ENCODE data around the gene AACS. TPM values are rescaled to one million over a fixed set of nuclear protein-coding genes. Genes with fewer than 3 reads are reported as not detected.

AACS gene
- total RNA-seq, 1 experiment from 2014 or later = 46.8 TPM

DNA sequence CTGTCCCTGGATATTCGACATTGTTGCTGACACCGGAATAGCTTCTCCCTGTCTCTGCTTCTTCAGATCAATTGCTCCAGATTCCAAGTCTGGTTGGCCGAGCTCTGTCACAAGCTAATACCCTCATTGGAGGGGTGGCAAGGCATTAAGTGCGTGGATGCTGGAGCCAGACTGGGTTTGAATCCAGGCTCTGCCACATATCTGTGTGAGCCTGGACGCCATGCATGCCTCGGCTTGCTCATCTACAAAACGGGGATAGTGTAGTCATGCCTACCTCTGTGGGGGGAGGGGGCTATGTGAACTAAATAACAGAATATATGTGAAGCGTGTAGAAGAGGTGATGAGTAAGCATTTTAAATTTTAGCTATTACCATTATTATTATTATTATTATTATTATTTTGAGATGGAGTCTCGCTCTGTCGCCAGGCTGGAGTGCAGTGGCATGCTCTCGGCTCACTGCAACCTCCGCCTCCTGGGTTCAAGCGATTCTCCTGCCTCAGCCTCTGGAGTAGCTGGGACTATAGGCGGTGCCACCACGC is 97.3 kb downstream of the AACS start:
- BruUV-seq (replicated peaks) = no TSS peak
- ChIA-PET CTCF (no interaction called here), POLR2A (ENCODE audit: unreplicated experiment) (interaction anchor here (0.6 kb wide), 1 partner anchor 1942 kb away, joined by 4 read pairs; no protein-coding TSS in a partner anchor)
- DNase-seq = no peak
- Histone ChIP-seq H3K27me3 (ENCODE audit: insufficient read depth, low read depth) (peaks cover 5% of the 10 kb centered on the region; the same call in 1 of the 2 replicates), H3K27ac (no peak overlapping the region), H3K4me1 (replicated peaks; ENCODE audit: insufficient read depth) (no peaks in the 10 kb centered on the region), H4K20me1 (ENCODE audit: insufficient read depth) (no peaks in the 10 kb centered on the region), H3K9me3 (ENCODE audit: insufficient read depth, low read depth) (no peaks in the 10 kb centered on the region), H3K4me2 (no peak overlapping the region), H2AFZ (no peak overlapping the region), H3K79me2 (ENCODE audit: low read depth) (no peaks in the 10 kb centered on the region), H3K9me2 (ENCODE audit: insufficient read depth) (no peaks in the 10 kb centered on the region), H3F3A (ENCODE audit: insufficient read depth, low read depth) (no peaks in the 10 kb centered on the region), H3K4me3 (no peak overlapping the region), H3K36me3 (ENCODE audit: low read depth) (no peaks in the 10 kb centered on the region)
- intact Hi-C loops (cut with micrococcal nuclease; ENCODE audit: unreplicated experiment) = no loop called here
- TF ChIP-seq EZH2 (IDR thresholded peaks at IDR 0.05; ENCODE audit: low read depth) = no peak
- TF ChIP-seq, protein P1, sequence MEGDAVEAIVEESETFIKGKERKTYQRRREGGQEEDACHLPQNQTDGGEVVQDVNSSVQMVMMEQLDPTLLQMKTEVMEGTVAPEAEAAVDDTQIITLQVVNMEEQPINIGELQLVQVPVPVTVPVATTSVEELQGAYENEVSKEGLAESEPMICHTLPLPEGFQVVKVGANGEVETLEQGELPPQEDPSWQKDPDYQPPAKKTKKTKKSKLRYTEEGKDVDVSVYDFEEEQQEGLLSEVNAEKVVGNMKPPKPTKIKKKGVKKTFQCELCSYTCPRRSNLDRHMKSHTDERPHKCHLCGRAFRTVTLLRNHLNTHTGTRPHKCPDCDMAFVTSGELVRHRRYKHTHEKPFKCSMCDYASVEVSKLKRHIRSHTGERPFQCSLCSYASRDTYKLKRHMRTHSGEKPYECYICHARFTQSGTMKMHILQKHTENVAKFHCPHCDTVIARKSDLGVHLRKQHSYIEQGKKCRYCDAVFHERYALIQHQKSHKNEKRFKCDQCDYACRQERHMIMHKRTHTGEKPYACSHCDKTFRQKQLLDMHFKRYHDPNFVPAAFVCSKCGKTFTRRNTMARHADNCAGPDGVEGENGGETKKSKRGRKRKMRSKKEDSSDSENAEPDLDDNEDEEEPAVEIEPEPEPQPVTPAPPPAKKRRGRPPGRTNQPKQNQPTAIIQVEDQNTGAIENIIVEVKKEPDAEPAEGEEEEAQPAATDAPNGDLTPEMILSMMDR (conservative IDR thresholded peaks at IDR 0.05) = no peak

DNA sequence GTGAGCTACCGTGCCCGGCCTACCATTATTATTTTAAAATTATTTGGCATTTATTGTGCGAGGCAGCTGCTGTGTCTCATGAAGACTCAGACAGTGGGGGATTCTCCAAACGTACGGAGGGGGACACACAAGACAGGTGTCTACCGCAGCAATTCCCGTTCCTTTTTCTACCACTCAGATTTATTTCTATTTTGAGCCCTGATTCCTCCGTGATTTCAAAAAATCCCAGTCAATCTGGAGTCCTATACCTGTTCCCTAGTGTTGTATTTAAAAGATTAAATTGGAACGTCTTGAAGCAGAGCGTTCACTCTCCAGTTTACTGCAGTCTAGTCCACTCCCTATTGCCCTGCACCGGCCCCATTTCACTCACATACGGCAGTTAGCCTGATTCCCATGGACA is 97.9 kb downstream of the AACS start:
- H3K27ac ChIP-seq = no peak overlapping the region
- DNase-seq = no peak
- no peak for TF ChIP-seq EZH2 (IDR thresholded peaks at IDR 0.05; ENCODE audit: low read depth)
- TF ChIP-seq, protein P1 (conservative IDR thresholded peaks at IDR 0.05) = no peak
- H3K9me2 ChIP-seq (ENCODE audit: insufficient read depth) = no peaks in the 10 kb centered on the region
- H3K4me1 ChIP-seq (replicated peaks; ENCODE audit: insufficient read depth) = no peaks in the 10 kb centered on the region
- H4K20me1 ChIP-seq (ENCODE audit: insufficient read depth) = no peaks in the 10 kb centered on the region
- ChIA-PET CTCF (no interaction called here), POLR2A (ENCODE audit: unreplicated experiment) (interaction anchor here (0.6 kb wide), 1 partner anchor 1942 kb away, joined by 4 read pairs; no protein-coding TSS in a partner anchor)
- H3K9me3 ChIP-seq (ENCODE audit: insufficient read depth, low read depth) = no peaks in the 10 kb centered on the region
- no peak overlapping the region for H2AFZ ChIP-seq
- no peaks in the 10 kb centered on the region for H3K36me3 ChIP-seq (ENCODE audit: low read depth)
- no TSS peak for BruUV-seq (replicated peaks)
- intact Hi-C loops (cut with micrococcal nuclease; ENCODE audit: unreplicated experiment) = no loop called here
- no peak overlapping the region for H3K4me3 ChIP-seq
- no peaks in the 10 kb centered on the region for H3K79me2 ChIP-seq (ENCODE audit: low read depth)
- no peak overlapping the region for H3K4me2 ChIP-seq
- H3F3A ChIP-seq (ENCODE audit: insufficient read depth, low read depth) = no peaks in the 10 kb centered on the region
- peaks cover 10% of the 10 kb centered on the region; the same call in 1 of the 2 replicates for H3K27me3 ChIP-seq (ENCODE audit: insufficient read depth, low read depth)

DNA sequence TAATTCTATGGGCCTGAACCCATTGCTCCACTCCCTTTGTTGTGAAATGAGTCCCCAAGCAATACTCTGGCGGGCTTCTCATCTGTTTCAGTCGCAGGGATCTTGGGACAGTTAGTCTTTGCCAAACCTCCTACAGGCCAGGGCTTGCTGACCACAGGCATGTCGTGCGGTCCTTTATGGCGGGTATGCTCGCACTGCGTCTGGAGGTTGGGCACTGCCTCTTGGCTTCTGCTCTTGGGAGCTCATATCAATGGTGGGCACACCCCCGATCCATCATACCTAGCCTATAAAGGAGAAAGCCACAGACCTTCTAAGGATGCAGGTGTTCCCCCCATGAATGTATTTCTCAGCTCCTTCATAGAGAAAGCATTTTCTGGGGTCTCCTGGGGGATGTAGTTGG is 99.3 kb downstream of the AACS start:
- TF ChIP-seq, protein P1 (conservative IDR thresholded peaks at IDR 0.05) = no peak
- no peaks in the 10 kb centered on the region for H3K9me3 ChIP-seq (ENCODE audit: insufficient read depth, low read depth)
- no peaks in the 10 kb centered on the region for H3K4me1 ChIP-seq (replicated peaks; ENCODE audit: insufficient read depth)
- no peak overlapping the region for H3K4me3 ChIP-seq
- H3K79me2 ChIP-seq (ENCODE audit: low read depth) = no peaks in the 10 kb centered on the region
- ChIA-PET CTCF (no interaction called here), POLR2A (ENCODE audit: unreplicated experiment) (no interaction called here)
- H2AFZ ChIP-seq = no peak overlapping the region
- BruUV-seq (replicated peaks) = no TSS peak
- no peaks in the 10 kb centered on the region for H3F3A ChIP-seq (ENCODE audit: insufficient read depth, low read depth)
- DNase-seq = no peak
- no peak overlapping the region for H3K4me2 ChIP-seq
- H3K27me3 ChIP-seq (ENCODE audit: insufficient read depth, low read depth) = peaks cover 21% of the 10 kb centered on the region
- intact Hi-C loops (cut with micrococcal nuclease; ENCODE audit: unreplicated experiment) = no loop called here
- no peak overlapping the region for H3K27ac ChIP-seq
- no peaks in the 10 kb centered on the region for H4K20me1 ChIP-seq (ENCODE audit: insufficient read depth)
- no peaks in the 10 kb centered on the region for H3K9me2 ChIP-seq (ENCODE audit: insufficient read depth)
- H3K36me3 ChIP-seq (ENCODE audit: low read depth) = no peaks in the 10 kb centered on the region
